HFFc6 (cell line): ENCODE results near the gene MS4A13. TPM values are rescaled to one million over a fixed set of nuclear protein-coding genes. Genes with fewer than 3 reads are reported as not detected.

Source experiments
- DNase-seq: peaks from one replicate; pipeline ENCODE4 v3.0.0-alpha.2; 2018
- H3K27ac Mint-ChIP-seq: 2 replicates; pipeline ENCODE4 v1.8.0; 2020; ENCODE audit warnings: mild to moderate bottlenecking, mixed read lengths
- H3K27me3 Mint-ChIP-seq: 2 replicates; pipeline ENCODE4 v1.8.0; 2021; ENCODE audit warnings: mild to moderate bottlenecking, moderate library complexity, mixed read lengths; ENCODE audit not compliant: insufficient read depth
- H3K36me3 Mint-ChIP-seq: 2 replicates; pipeline ENCODE4 v1.8.0; 2021; ENCODE audit warnings: low read depth, mixed read lengths
- H3K4me1 Mint-ChIP-seq: 2 replicates; pipeline ENCODE4 v1.8.0; 2020; ENCODE audit warnings: low read depth, mixed read lengths
- H3K4me3 Mint-ChIP-seq: 2 replicates; pipeline ENCODE4 v1.8.0; 2020; ENCODE audit warnings: mild to moderate bottlenecking, moderate library complexity, mixed read lengths
- H3K9me3 Mint-ChIP-seq: 2 replicates; pipeline ENCODE4 v1.8.0; 2020; ENCODE audit warnings: mild to moderate bottlenecking, mixed read lengths
- long read RNA-seq: library from polyadenylated mRNA; unstranded; transcript quantifications from one replicate; pipeline ENCODE4 v2.0.0, GENCODE V29; 2019
- total RNA-seq, 6 experiments: library from RNA; stranded (reverse); fragmentation: NEBNext Ultra II Directional; extraction: Animal tissue kit (Norgen Biotek cat#: 25700); gene quantifications; 2 replicates in 1 of 6; 3 replicates in 5 of 6; pipeline ENCODE4 v1.2.3, GENCODE V29; 2021
- TF ChIP-seq, protein P1 (sequence below): fragments of 200-600 bp; sonication (generic); IDR thresholded peaks from 2 replicates; pipeline ENCODE4 v1.5.0; 2021; ENCODE audit warnings: antibody characterized with exemption, mild to moderate bottlenecking

Gene MS4A13, protein sequence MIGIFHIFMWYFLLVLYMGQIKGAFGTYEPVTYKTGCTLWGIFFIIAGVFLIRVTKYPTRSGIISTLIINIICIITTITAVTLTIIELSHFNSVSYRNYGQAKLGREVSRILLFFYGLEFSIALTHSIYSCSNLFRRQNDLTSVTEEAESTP
- not detected for total RNA-seq
- long read RNA-seq, result 0 reads

DNA sequence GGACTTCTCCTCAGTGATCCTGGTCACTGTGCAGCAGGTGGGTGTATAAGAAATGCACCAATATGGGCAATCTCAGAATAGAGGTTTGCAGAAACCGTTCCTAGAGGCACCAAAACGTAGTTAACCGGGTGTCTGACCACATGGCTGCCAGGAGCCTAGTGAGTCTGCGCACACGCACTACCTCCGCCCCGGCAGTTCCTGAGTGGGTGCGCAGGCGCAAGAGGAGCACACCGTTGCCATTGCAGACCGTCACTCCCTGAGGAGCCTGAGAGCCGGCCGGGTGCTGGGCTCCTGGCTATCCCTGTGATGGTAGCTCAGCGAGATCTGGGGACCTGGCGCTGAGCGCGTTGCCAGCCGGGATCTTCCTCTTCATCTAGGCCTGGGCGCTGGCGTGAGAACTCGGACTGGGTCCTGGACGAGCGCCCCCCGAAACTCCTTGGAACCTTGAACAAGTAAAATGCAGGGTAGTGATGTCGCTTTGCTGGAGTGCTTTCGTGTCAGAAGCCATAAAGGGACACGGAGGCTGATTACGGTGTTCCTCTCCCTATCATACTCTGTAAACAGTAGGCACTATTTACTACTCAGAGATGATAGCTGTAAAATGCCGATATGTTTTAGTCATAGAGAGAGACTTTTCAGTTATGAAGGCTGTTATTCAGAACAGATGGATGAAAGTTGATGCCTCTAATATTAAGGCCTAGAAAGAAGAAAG lies at the start of gene MS4A13:
MS4A13 (plus strand) TSS at position 249 of the 712 bp plus-strand sequence. CDS start 2,692 bp downstream, outside the sequence.
- TF ChIP-seq, protein P1, sequence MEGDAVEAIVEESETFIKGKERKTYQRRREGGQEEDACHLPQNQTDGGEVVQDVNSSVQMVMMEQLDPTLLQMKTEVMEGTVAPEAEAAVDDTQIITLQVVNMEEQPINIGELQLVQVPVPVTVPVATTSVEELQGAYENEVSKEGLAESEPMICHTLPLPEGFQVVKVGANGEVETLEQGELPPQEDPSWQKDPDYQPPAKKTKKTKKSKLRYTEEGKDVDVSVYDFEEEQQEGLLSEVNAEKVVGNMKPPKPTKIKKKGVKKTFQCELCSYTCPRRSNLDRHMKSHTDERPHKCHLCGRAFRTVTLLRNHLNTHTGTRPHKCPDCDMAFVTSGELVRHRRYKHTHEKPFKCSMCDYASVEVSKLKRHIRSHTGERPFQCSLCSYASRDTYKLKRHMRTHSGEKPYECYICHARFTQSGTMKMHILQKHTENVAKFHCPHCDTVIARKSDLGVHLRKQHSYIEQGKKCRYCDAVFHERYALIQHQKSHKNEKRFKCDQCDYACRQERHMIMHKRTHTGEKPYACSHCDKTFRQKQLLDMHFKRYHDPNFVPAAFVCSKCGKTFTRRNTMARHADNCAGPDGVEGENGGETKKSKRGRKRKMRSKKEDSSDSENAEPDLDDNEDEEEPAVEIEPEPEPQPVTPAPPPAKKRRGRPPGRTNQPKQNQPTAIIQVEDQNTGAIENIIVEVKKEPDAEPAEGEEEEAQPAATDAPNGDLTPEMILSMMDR, result no peak
- no peak within 1 kb of the TSS for H3K4me3 Mint-ChIP-seq
- H3K9me3 Mint-ChIP-seq, result peaks cover 32% of the 10 kb centered on the region
- no peak for DNase-seq
- H3K27me3 Mint-ChIP-seq, result no peaks in the 10 kb centered on the region
- H3K36me3 Mint-ChIP-seq, result no peaks in the 10 kb centered on the region
- H3K4me1 Mint-ChIP-seq, result no peaks in the 10 kb centered on the region
- no peak within 1 kb of the TSS for H3K27ac Mint-ChIP-seq

DNA sequence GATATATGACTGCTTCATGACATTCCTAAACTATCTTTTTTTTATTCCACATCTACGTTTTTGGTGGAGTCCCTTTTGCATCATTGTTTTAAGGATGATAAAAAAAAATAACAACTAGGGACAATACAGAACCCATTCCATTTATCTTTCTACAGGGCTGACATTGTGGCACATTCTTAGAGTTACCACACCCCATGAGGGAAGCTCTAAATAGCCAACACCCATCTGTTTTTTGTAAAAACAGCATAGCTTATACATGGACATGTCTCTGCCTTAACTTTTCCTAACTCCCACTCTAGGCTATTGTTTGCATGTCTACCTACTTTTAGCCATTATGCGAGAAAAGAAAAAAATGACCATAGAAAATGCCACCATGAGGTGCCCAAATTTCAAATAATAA lies 46.4 kb upstream of the MS4A13 start:
- H3K27ac Mint-ChIP-seq, result no peak overlapping the region
- no peaks in the 10 kb centered on the region for H3K27me3 Mint-ChIP-seq
- H3K9me3 Mint-ChIP-seq, result peaks cover 32% of the 10 kb centered on the region
- DNase-seq, result no peak
- TF ChIP-seq, protein P1, result no peak
- H3K36me3 Mint-ChIP-seq, result no peaks in the 10 kb centered on the region
- H3K4me3 Mint-ChIP-seq, result no peak overlapping the region
- no peaks in the 10 kb centered on the region for H3K4me1 Mint-ChIP-seq

DNA sequence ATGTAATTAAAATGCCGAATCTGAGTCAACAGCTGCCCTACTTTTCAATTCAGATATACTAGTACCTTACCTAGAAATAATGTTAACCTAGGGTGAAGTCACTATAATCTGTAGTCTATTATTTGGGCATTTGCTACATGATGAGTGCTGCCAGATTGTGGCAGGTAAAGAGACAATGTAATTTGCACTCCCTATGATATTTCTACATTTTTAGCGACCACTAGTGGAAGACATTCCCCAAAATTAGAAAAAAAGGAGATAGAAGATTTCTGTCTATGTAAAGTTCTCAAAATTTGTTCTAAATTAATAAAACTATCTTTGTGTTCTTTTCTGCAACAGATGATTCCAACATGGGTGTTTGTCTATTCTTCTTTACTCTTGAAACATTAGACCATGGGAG lies 45.5 kb upstream of the MS4A13 start:
- Mint-ChIP-seq H3K27me3 (no peaks in the 10 kb centered on the region), H3K27ac (no peak overlapping the region), H3K4me1 (no peaks in the 10 kb centered on the region), H3K36me3 (no peaks in the 10 kb centered on the region), H3K4me3 (no peak overlapping the region), H3K9me3 (peaks cover 32% of the 10 kb centered on the region)
- TF ChIP-seq, protein P1, result no peak
- DNase-seq, result no peak

DNA sequence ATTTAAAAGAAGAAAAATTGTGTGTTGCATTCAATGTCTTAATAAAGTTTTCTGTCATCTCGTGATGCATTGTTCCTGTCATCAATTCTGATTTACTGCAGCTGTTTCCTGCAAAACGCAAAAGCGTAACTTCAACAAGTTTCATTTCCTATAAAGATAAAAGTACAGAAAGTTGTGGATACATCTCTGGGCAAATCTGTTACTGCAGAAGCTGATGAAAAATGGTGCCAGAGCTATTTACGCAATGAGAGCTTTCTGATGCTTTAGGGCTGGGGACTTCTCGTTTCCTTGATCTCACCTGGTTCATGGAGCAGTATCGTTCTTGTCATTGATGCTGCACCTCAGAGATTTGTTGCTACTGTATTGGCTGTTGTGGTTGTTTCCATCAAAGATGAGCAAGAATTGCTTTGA lies 38.2 kb upstream of the MS4A13 start:
- TF ChIP-seq, protein P1, result no peak
- Mint-ChIP-seq H3K4me3 (no peak overlapping the region), H3K27me3 (no peaks in the 10 kb centered on the region), H3K9me3 (peaks cover 22% of the 10 kb centered on the region), H3K36me3 (no peaks in the 10 kb centered on the region), H3K4me1 (no peaks in the 10 kb centered on the region), H3K27ac (no peak overlapping the region)
- DNase-seq, result no peak

DNA sequence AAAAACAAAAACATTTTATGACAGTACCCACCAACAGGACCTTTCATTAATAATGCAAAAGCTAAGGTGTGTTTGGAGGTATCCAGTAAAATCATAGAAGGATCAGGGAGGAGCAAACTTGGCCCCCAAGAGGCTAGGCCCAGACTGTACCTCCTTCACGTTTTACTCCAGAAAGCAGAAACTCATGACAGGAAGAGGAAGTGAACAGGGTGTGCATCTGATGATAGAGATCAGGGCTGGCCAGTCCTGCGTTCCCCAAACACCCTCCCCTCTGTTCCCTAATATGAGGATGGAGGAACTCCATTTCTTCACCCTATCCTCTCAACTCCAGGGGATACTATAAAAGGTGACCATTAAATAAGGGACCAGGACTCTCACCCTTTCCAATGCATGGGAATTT lies 32.8 kb upstream of the MS4A13 start:
- DNase-seq, result no peak
- Mint-ChIP-seq H3K9me3 (peaks cover 33% of the 10 kb centered on the region), H3K4me1 (no peaks in the 10 kb centered on the region), H3K4me3 (no peak overlapping the region), H3K27ac (no peak overlapping the region), H3K36me3 (no peaks in the 10 kb centered on the region), H3K27me3 (no peaks in the 10 kb centered on the region)
- TF ChIP-seq, protein P1, result no peak
